Stimulated activated CD4-positive, alpha-beta T cell treated with anti-CD3 and anti-CD28 coated beads, Interleukin-1b, Interleukin-23, amount 100 ng/mL, for 48 hours (primary cell): ENCODE measurements around the gene GTF2I.
"Not testable (repeated sequence)": the region's sequence is repeated elsewhere in the genome, so short reads cannot be mapped to it uniquely, and the experiment has no call there.

ENCODE experiments used
- DNase-seq: peaks from one replicate; pipeline ENCODE4 v3.0.0-alpha.2; 2020

GTF2I gene

GRCh38 chr7:74656837-74657691 is 454 bp upstream of the GTF2I start:
- peak; percentile 99 for DNase-seq

GRCh38 chr7:74658178-74659004 is 873 bp downstream of the GTF2I start:
- peak; percentile 89 for DNase-seq

- DNase-seq: not testable (repeated sequence)
Observed at GRCh38 chr7:74660202-74660601, 2.7 kb downstream of the GTF2I start.

GRCh38 chr7:74661836-74662794 is 4.6 kb downstream of the GTF2I start:
- not testable (repeated sequence) for DNase-seq

GRCh38 chr7:74665296-74665938 is 7.9 kb downstream of the GTF2I start:
- no peak for DNase-seq

- DNase-seq: not testable (repeated sequence)
Observed at GRCh38 chr7:74667013-74667412, 9.5 kb downstream of the GTF2I start.

GRCh38 chr7:74667520-74667919 is 10.0 kb downstream of the GTF2I start:
- DNase-seq: not testable (repeated sequence)

GRCh38 chr7:74671602-74672001 is 14.1 kb downstream of the GTF2I start:
- DNase-seq: no peak

GRCh38 chr7:74672343-74672915 is 14.9 kb downstream of the GTF2I start:
- no peak for DNase-seq

GRCh38 chr7:74674166-74674565 is 16.6 kb downstream of the GTF2I start:
- DNase-seq: no peak

- DNase-seq: no peak
Observed at GRCh38 chr7:74682829-74683228, 25.3 kb downstream of the GTF2I start.

GRCh38 chr7:74683799-74684198 is 26.3 kb downstream of the GTF2I start:
- DNase-seq: no peak

- no peak for DNase-seq
Observed at GRCh38 chr7:74684473-74684872, 27.0 kb downstream of the GTF2I start.

- DNase-seq: no peak
Observed at GRCh38 chr7:74684921-74685320, 27.4 kb downstream of the GTF2I start.

- no peak for DNase-seq
Observed at GRCh38 chr7:74690474-74690873, 33.0 kb downstream of the GTF2I start.

- DNase-seq: not testable (repeated sequence)
Observed at GRCh38 chr7:74704419-74704818, 46.9 kb downstream of the GTF2I start.

- no peak for DNase-seq
Observed at GRCh38 chr7:74707238-74707637, 49.7 kb downstream of the GTF2I start.

GRCh38 chr7:74708569-74709275 is 51.2 kb downstream of the GTF2I start:
- no peak for DNase-seq

GRCh38 chr7:74709880-74710671 is 52.6 kb downstream of the GTF2I start:
- DNase-seq: no peak

GRCh38 chr7:74713567-74713966 is 56.0 kb downstream of the GTF2I start:
- no peak for DNase-seq
